OCI-LY1 (cell line): ENCODE results near the gene MICALL2.

Experiments
- CTCF ChIP-seq: fragments of 200-600 bp; sonication (generic), shearing (Covaris generic); IDR thresholded peaks from 2 replicates; pipeline ENCODE4 v1.5.1; 2017; ENCODE audit warnings: mild to moderate bottlenecking, antibody characterized with exemption, low read length, moderate library complexity, mixed read lengths
- EZH2 ChIP-seq: fragments of 200-600 bp; sonication (generic), shearing (Covaris generic); IDR thresholded peaks from 2 replicates; pipeline ENCODE4 v1.8.0; 2017; ENCODE audit warnings: borderline replicate concordance, mixed run types, mild to moderate bottlenecking, antibody characterized with exemption, low read length, moderate library complexity, mixed read lengths

GRCh38 chr7:1411414-1411813 lies 47.9 kb downstream of the MICALL2 start:
- no peak for TF ChIP-seq CTCF
- TF ChIP-seq EZH2: no peak
